HepG2 (cell line): ENCODE measurements around the gene SCRT2. TPM values are rescaled to one million over a fixed set of nuclear protein-coding genes. Genes with fewer than 3 reads are reported as not detected.

Source experiments
- AHR ChIP-seq: IDR thresholded peaks from 2 replicates; pipeline ENCODE4 v1.6.1; 2018; ENCODE audit warnings: missing genetic modification reagents, missing compliant biosample characterization
- DR1 ChIP-seq: sonication (generic); formaldehyde crosslinking; IDR thresholded peaks from 2 replicates; pipeline ENCODE4 v1.8.0; 2021; ENCODE audit warnings: mild to moderate bottlenecking, missing genetic modification reagents, inconsistent platforms
- ELF1 ChIP-seq: sonication (generic); formaldehyde crosslinking; IDR thresholded peaks from 2 replicates; pipeline ENCODE4 v1.4.0; 2020; ENCODE audit warnings: missing genetic modification reagents
- EP300 ChIP-seq, 3 experiments: sonication (generic) in 1 of 3; formaldehyde crosslinking in 1 of 3; IDR thresholded peaks; 2 replicates each; pipeline versions ENCODE4 v1.5.1 to v1.6.1; 2011 to 2020; ENCODE audit warnings: low read depth in 2 of 3, low read length in 2 of 3, borderline replicate concordance in 1 of 3, improper control_type of control experiment in 1 of 3, mild to moderate bottlenecking in 1 of 3, missing genetic modification reagents in 1 of 3, moderate library complexity in 1 of 3
- ETV6 ChIP-seq: sonication (generic); formaldehyde crosslinking; conservative IDR thresholded peaks from 2 replicates; pipeline ENCODE4 v1.4.0; 2020; ENCODE audit warnings: missing genetic modification reagents
- HOXA5 ChIP-seq: sonication (generic); formaldehyde crosslinking; IDR thresholded peaks from 2 replicates; pipeline ENCODE4 v1.4.0; 2020; ENCODE audit warnings: missing genetic modification reagents
- HOXD1 ChIP-seq: sonication (generic); formaldehyde crosslinking; IDR thresholded peaks from 2 replicates; pipeline ENCODE4 v1.5.0; 2020; ENCODE audit warnings: missing genetic modification reagents
- KAT7 ChIP-seq: IDR thresholded peaks from 2 replicates; pipeline ENCODE4 v1.6.1; 2018; ENCODE audit warnings: borderline replicate concordance, missing compliant biosample characterization
- KLF6 ChIP-seq: IDR thresholded peaks from 2 replicates; pipeline ENCODE4 v1.8.0; 2016; ENCODE audit warnings: missing biosample characterization, missing genetic modification reagents
- MAFG ChIP-seq: sonication (generic); formaldehyde crosslinking; IDR thresholded peaks from 2 replicates; pipeline ENCODE4 v1.5.1; 2020; ENCODE audit warnings: mild to moderate bottlenecking, missing genetic modification reagents
- MIER2 ChIP-seq: IDR thresholded peaks from 2 replicates; pipeline ENCODE4 v1.6.1; 2016; ENCODE audit warnings: missing biosample characterization, missing genetic modification reagents
- MLLT10 ChIP-seq: sonication (generic); formaldehyde crosslinking; IDR thresholded peaks from 2 replicates; pipeline ENCODE4 v1.4.0; 2020; ENCODE audit warnings: missing genetic modification reagents
- NCOA5 ChIP-seq: sonication (generic); formaldehyde crosslinking; IDR thresholded peaks from 2 replicates; pipeline ENCODE4 v1.4.0; 2020; ENCODE audit warnings: missing genetic modification reagents
- NFIC ChIP-seq: IDR thresholded peaks from 2 replicates; pipeline ENCODE4 v1.6.1; 2012; ENCODE audit warnings: mild to moderate bottlenecking, low read length, inconsistent platforms
- SOX13 ChIP-seq, 3 experiments: fragments of 450-650 bp in 1 of 3; sonication (generic) in 1 of 3; formaldehyde crosslinking in 1 of 3; IDR thresholded peaks in 2 of 3; conservative IDR thresholded peaks in 1 of 3; 2 replicates each; pipeline versions ENCODE4 v1.5.0 to v1.6.1; 2016 to 2020; ENCODE audit warnings: antibody characterized with exemption in 1 of 3, mild to moderate bottlenecking in 1 of 3, missing compliant biosample characterization in 1 of 3, missing genetic modification reagents in 1 of 3, moderate library complexity in 1 of 3
- TCF12 ChIP-seq, 2 experiments: fragments of 450-650 bp in 1 of 2; sonication (generic) in 1 of 2; formaldehyde crosslinking in 1 of 2; IDR thresholded peaks; 2 replicates each; pipeline versions ENCODE4 v1.6.1 to v1.8.0; 2017 to 2022; ENCODE audit warnings: antibody characterized with exemption in 1 of 2, mild to moderate bottlenecking in 1 of 2, missing genetic modification reagents in 1 of 2, moderate library complexity in 1 of 2
- ZEB1 ChIP-seq: IDR thresholded peaks from 2 replicates; pipeline ENCODE4 v1.6.1; 2012; ENCODE audit warnings: mild to moderate bottlenecking, low read depth, inconsistent platforms; ENCODE audit not compliant: insufficient replicate concordance
- ZFP1 ChIP-seq: IDR thresholded peaks from 2 replicates; pipeline ENCODE4 v1.6.1; 2016
- ZFP36 ChIP-seq: fragments of 150-350 bp; IDR thresholded peaks from 2 replicates; pipeline ENCODE4 v1.6.1; 2018; ENCODE audit warnings: borderline replicate concordance, low read length, low read depth; ENCODE audit not compliant: partially characterized antibody
- ZMYM4 ChIP-seq: sonication (generic); formaldehyde crosslinking; IDR thresholded peaks from 2 replicates; pipeline ENCODE4 v1.8.1; 2023; ENCODE audit warnings: mild to moderate bottlenecking, missing genetic modification reagents
- ZNF17 ChIP-seq: sonication (generic); formaldehyde crosslinking; IDR thresholded peaks from 2 replicates; pipeline ENCODE4 v1.5.0; 2020; ENCODE audit warnings: mild to moderate bottlenecking, missing genetic modification reagents
- ZNF34 ChIP-seq: sonication (generic); formaldehyde crosslinking; IDR thresholded peaks from 2 replicates; pipeline ENCODE4 v1.4.0; 2020; ENCODE audit warnings: mild to moderate bottlenecking, missing genetic modification reagents, borderline replicate concordance
- ZNF383 ChIP-seq: sonication (generic); formaldehyde crosslinking; IDR thresholded peaks from 2 replicates; pipeline ENCODE4 v1.4.0; 2020; ENCODE audit warnings: missing genetic modification reagents, mild to moderate bottlenecking, borderline replicate concordance
- ZNF543 ChIP-seq: sonication (generic); formaldehyde crosslinking; IDR thresholded peaks from 2 replicates; pipeline ENCODE4 v1.4.0; 2020; ENCODE audit warnings: mild to moderate bottlenecking, missing genetic modification reagents
- ZNF557 ChIP-seq: sonication (generic); formaldehyde crosslinking; IDR thresholded peaks from 2 replicates; pipeline ENCODE4 v1.4.0; 2020; ENCODE audit warnings: missing genetic modification reagents
- ZNF598 ChIP-seq: sonication (generic); formaldehyde crosslinking; IDR thresholded peaks from 2 replicates; pipeline ENCODE4 v1.5.1; 2020; ENCODE audit warnings: mild to moderate bottlenecking, missing genetic modification reagents, borderline replicate concordance
- ZNF629 ChIP-seq: sonication (generic); formaldehyde crosslinking; conservative IDR thresholded peaks from 2 replicates; pipeline ENCODE4 v1.5.0; 2020; ENCODE audit warnings: missing genetic modification reagents
- ZNF784 ChIP-seq: sonication (generic); formaldehyde crosslinking; IDR thresholded peaks from 2 replicates; pipeline ENCODE4 v1.5.1; 2020; ENCODE audit warnings: missing genetic modification reagents, mild to moderate bottlenecking, borderline replicate concordance
- ZSCAN12 ChIP-seq: sonication (generic); formaldehyde crosslinking; IDR thresholded peaks from 2 replicates; pipeline ENCODE4 v1.9.0; 2021; ENCODE audit warnings: mild to moderate bottlenecking, missing genetic modification reagents
- ZSCAN29 ChIP-seq: sonication (generic); formaldehyde crosslinking; conservative IDR thresholded peaks from 2 replicates; pipeline ENCODE4 v1.4.0; 2020; ENCODE audit warnings: mild to moderate bottlenecking, missing genetic modification reagents
- ZUFSP ChIP-seq: sonication (generic); formaldehyde crosslinking; IDR thresholded peaks from 2 replicates; pipeline ENCODE4 v1.9.0; 2021; ENCODE audit warnings: missing genetic modification reagents, mild to moderate bottlenecking, borderline replicate concordance
- polyA plus RNA-seq, 8 experiments: library from polyadenylated mRNA; depleted of rRNA in 3 of 8; stranded (reverse) in 7 of 8; unstranded in 1 of 8; fragments of >200 nt; fragmentation: Illumina TruSeq in 4 of 8; extraction: Trizol in 4 of 8; gene quantifications; 2 replicates each; pipeline versions ENCODE4 v1.2.1 to v1.2.3, GENCODE V29; 2011 to 2016; ENCODE audit warnings: low read depth in 4 of 8, missing spikeins in 1 of 8, mixed read lengths in 1 of 8; ENCODE audit not compliant: insufficient read depth in 1 of 8
- total RNA-seq, 5 experiments: library from RNA; depleted of rRNA; stranded (reverse); fragments of >200 nt; fragmentation: Illumina TruSeq; extraction: Trizol; gene quantifications; 2 replicates each; pipeline ENCODE4 v1.2.3, GENCODE V29; 2016; ENCODE audit warnings: low read depth in 1 of 5

Gene SCRT2
- total and polyA plus RNA-seq, 2 of the 13 experiments (the other 11 are each of a cell fraction or from before 2014, with no cell fraction given) = not detected

GRCh38 chr20:667351-668034 lies 8.1 kb downstream of the SCRT2 start (continued):
- no peak for TF ChIP-seq ZNF784 (CRISPR knock-in tag)
- TF ChIP-seq MAFG (CRISPR knock-in tag) = no peak
- TF ChIP-seq ZNF557 (CRISPR knock-in tag) = no peak
- no peak for TF ChIP-seq ZNF543 (CRISPR knock-in tag)
- no peak for TF ChIP-seq KLF6 (CRISPR knock-in tag)
- TF ChIP-seq HOXD1 = no peak
- no peak for TF ChIP-seq NCOA5
- TF ChIP-seq ZFP1 (CRISPR knock-in tag) = no peak
- no peak for TF ChIP-seq EP300 (IDR thresholded peaks at IDR 0.05; ENCODE audit: low read depth in 2 of 2, low read length in 2 of 2)
- TF ChIP-seq EP300 (CRISPR knock-in tag; IDR thresholded peaks at IDR 0.05; ENCODE audit: borderline replicate concordance) = no peak
- no peak for TF ChIP-seq ZNF17 (CRISPR knock-in tag)
- TF ChIP-seq ETV6 (CRISPR knock-in tag) = no peak
- TF ChIP-seq SOX13 (IDR thresholded peaks at IDR 0.05) = no peak
- no peak for TF ChIP-seq SOX13 (CRISPR knock-in tag; conservative IDR thresholded peaks at IDR 0.05 in 1 of 2, IDR thresholded peaks at IDR 0.05 in 1 of 2)
- no peak for TF ChIP-seq HOXA5
- TF ChIP-seq ZSCAN12 (CRISPR knock-in tag) = no peak
- TF ChIP-seq KAT7 = no peak
- no peak for TF ChIP-seq NFIC
- no peak for TF ChIP-seq TCF12 (IDR thresholded peaks at IDR 0.05)
- TF ChIP-seq TCF12 (CRISPR knock-in tag; IDR thresholded peaks at IDR 0.05) = no peak
- TF ChIP-seq ZUFSP (CRISPR knock-in tag) = no peak
- TF ChIP-seq MLLT10 (CRISPR knock-in tag) = no peak
- no peak for TF ChIP-seq ZNF34 (CRISPR knock-in tag)
- TF ChIP-seq ZNF598 = no peak
- TF ChIP-seq MIER2 (CRISPR knock-in tag) = peak; percentile 83
- TF ChIP-seq ZMYM4 (CRISPR knock-in tag) = no peak
- no peak for TF ChIP-seq ELF1 (CRISPR knock-in tag)
- no peak for TF ChIP-seq ZNF629
- TF ChIP-seq AHR (CRISPR knock-in tag) = no peak
- no peak for TF ChIP-seq DR1 (CRISPR knock-in tag)
- no peak for TF ChIP-seq ZEB1
- no peak for TF ChIP-seq ZNF383
- TF ChIP-seq ZFP36 = no peak
- TF ChIP-seq ZSCAN29 (CRISPR knock-in tag) = no peak
